ENCODE results near the gene KLF1. TPM values are rescaled to one million over a fixed set of nuclear protein-coding genes. Genes with fewer than 3 reads are reported as not detected.

Gene KLF1
- total and polyA plus RNA-seq, 2 of the 13 experiments (the other 11 are each of a cell fraction or from before 2014, with no cell fraction given) = not detected

GRCh38 chr19:12890787-12891552, 4.0 kb upstream of the KLF1 start, which contains the start of gene GCDH (continued):
- TF ChIP-seq, protein P1, sequence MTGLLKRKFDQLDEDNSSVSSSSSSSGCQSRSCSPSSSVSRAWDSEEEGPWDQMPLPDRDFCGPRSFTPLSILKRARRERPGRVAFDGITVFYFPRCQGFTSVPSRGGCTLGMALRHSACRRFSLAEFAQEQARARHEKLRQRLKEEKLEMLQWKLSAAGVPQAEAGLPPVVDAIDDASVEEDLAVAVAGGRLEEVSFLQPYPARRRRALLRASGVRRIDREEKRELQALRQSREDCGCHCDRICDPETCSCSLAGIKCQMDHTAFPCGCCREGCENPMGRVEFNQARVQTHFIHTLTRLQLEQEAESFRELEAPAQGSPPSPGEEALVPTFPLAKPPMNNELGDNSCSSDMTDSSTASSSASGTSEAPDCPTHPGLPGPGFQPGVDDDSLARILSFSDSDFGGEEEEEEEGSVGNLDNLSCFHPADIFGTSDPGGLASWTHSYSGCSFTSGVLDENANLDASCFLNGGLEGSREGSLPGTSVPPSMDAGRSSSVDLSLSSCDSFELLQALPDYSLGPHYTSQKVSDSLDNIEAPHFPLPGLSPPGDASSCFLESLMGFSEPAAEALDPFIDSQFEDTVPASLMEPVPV (CRISPR knock-in tag; IDR thresholded peaks at IDR 0.05) = no peak
- TF ChIP-seq ZNF12 (CRISPR knock-in tag; IDR thresholded peaks at IDR 0.05) (0 out of 2 replicates have a peak, but pooled peaks have one; percentile 41), MBD4 (IDR thresholded peaks at IDR 0.05; ENCODE audit: borderline replicate concordance, low read length) (no peak), ZNF746 (CRISPR knock-in tag; IDR thresholded peaks at IDR 0.05) (no peak), STAT5B (CRISPR knock-in tag; IDR thresholded peaks at IDR 0.05) (no peak), MLLT10 (CRISPR knock-in tag; IDR thresholded peaks at IDR 0.05) (no peak), EED (CRISPR knock-in tag; IDR thresholded peaks at IDR 0.05) (peak; percentile 60; the same call in 1 of the 2 replicates), ZFX (CRISPR knock-in tag; IDR thresholded peaks at IDR 0.05; ENCODE audit: low read depth) (peak; percentile 85), MED8 (CRISPR knock-in tag; IDR thresholded peaks at IDR 0.05; ENCODE audit: insufficient replicate concordance) (no peak), ZNF776 (CRISPR knock-in tag; IDR thresholded peaks at IDR 0.05) (peak; percentile 77), TEF (CRISPR knock-in tag; IDR thresholded peaks at IDR 0.05) (no peak), NCOA1 (CRISPR knock-in tag; IDR thresholded peaks at IDR 0.05) (no peak), ZNF674 (CRISPR knock-in tag; IDR thresholded peaks at IDR 0.05; ENCODE audit: low read depth) (no peak), HNF4G (IDR thresholded peaks at IDR 0.05; ENCODE audit: borderline replicate concordance, low read depth, low read length) (no peak), HNF4G (CRISPR knock-in tag; IDR thresholded peaks at IDR 0.05; ENCODE audit: borderline replicate concordance, low read depth) (peak; percentile 60; the same call in 1 of the 2 replicates), SETDB1 (CRISPR knock-in tag; IDR thresholded peaks at IDR 0.05; ENCODE audit: borderline replicate concordance) (no peak), FOXA3 (CRISPR knock-in tag; IDR thresholded peaks at IDR 0.05) (0 out of 2 replicates have a peak, but pooled peaks have one; percentile 9), GTF3A (CRISPR knock-in tag; conservative IDR thresholded peaks at IDR 0.05) (0 out of 2 replicates have a peak, but pooled peaks have one; percentile 46)
- TF ChIP-seq, protein P2, sequence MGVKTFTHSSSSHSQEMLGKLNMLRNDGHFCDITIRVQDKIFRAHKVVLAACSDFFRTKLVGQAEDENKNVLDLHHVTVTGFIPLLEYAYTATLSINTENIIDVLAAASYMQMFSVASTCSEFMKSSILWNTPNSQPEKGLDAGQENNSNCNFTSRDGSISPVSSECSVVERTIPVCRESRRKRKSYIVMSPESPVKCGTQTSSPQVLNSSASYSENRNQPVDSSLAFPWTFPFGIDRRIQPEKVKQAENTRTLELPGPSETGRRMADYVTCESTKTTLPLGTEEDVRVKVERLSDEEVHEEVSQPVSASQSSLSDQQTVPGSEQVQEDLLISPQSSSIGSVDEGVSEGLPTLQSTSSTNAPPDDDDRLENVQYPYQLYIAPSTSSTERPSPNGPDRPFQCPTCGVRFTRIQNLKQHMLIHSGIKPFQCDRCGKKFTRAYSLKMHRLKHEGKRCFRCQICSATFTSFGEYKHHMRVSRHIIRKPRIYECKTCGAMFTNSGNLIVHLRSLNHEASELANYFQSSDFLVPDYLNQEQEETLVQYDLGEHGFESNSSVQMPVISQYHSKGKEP (CRISPR knock-in tag; IDR thresholded peaks at IDR 0.05) = no peak
- TF ChIP-seq, protein P3, sequence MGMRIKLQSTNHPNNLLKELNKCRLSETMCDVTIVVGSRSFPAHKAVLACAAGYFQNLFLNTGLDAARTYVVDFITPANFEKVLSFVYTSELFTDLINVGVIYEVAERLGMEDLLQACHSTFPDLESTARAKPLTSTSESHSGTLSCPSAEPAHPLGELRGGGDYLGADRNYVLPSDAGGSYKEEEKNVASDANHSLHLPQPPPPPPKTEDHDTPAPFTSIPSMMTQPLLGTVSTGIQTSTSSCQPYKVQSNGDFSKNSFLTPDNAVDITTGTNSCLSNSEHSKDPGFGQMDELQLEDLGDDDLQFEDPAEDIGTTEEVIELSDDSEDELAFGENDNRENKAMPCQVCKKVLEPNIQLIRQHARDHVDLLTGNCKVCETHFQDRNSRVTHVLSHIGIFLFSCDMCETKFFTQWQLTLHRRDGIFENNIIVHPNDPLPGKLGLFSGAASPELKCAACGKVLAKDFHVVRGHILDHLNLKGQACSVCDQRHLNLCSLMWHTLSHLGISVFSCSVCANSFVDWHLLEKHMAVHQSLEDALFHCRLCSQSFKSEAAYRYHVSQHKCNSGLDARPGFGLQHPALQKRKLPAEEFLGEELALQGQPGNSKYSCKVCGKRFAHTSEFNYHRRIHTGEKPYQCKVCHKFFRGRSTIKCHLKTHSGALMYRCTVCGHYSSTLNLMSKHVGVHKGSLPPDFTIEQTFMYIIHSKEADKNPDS (CRISPR knock-in tag; IDR thresholded peaks at IDR 0.05) = no peak
- TF ChIP-seq, protein P4, sequence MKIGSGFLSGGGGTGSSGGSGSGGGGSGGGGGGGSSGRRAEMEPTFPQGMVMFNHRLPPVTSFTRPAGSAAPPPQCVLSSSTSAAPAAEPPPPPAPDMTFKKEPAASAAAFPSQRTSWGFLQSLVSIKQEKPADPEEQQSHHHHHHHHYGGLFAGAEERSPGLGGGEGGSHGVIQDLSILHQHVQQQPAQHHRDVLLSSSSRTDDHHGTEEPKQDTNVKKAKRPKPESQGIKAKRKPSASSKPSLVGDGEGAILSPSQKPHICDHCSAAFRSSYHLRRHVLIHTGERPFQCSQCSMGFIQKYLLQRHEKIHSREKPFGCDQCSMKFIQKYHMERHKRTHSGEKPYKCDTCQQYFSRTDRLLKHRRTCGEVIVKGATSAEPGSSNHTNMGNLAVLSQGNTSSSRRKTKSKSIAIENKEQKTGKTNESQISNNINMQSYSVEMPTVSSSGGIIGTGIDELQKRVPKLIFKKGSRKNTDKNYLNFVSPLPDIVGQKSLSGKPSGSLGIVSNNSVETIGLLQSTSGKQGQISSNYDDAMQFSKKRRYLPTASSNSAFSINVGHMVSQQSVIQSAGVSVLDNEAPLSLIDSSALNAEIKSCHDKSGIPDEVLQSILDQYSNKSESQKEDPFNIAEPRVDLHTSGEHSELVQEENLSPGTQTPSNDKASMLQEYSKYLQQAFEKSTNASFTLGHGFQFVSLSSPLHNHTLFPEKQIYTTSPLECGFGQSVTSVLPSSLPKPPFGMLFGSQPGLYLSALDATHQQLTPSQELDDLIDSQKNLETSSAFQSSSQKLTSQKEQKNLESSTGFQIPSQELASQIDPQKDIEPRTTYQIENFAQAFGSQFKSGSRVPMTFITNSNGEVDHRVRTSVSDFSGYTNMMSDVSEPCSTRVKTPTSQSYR (CRISPR knock-in tag; IDR thresholded peaks at IDR 0.05; ENCODE audit: borderline replicate concordance) = no peak
